CD4-positive, alpha-beta memory T cell (primary cell): ENCODE measurements around the gene NOTCH2. TPM values are rescaled to one million over a fixed set of nuclear protein-coding genes. Genes with fewer than 3 reads are reported as not detected.

ENCODE experiments used
- CTCF ChIA-PET: fragments of 350-600 bp; sonication (Branson Sonifier 250); formaldehyde crosslinking; loops from one replicate; lab custom pipeline; 2021; ENCODE audit warnings: inconsistent platforms; ENCODE audit not compliant: partially characterized antibody; lab: Charles Lee
- POLR2A ChIA-PET: fragments of 350-600 bp; sonication (Branson Sonifier 250); formaldehyde crosslinking; loops from one replicate; lab custom pipeline; 2021; ENCODE audit not compliant: partially characterized antibody; lab: Charles Lee
- DNase-seq, 5 donors: peaks; one replicate each; pipeline versions ENCODE4 v3.0.0 to v3.0.0-alpha.2; 2020 to 2022; ENCODE audit warnings: mixed read lengths in 1 of 5
- H3K27ac ChIP-seq: one replicate; pipeline ENCODE4 v1.7.0; 2013; ENCODE audit warnings: low read depth, low read length
- H3K27me3 ChIP-seq: 2 replicates; pipeline ENCODE4 v1.7.0; 2013; ENCODE audit warnings: mild to moderate bottlenecking, low read length, moderate library complexity; ENCODE audit not compliant: insufficient read depth
- H3K36me3 ChIP-seq: 2 replicates; pipeline ENCODE4 v1.7.0; 2013; ENCODE audit warnings: mild to moderate bottlenecking, low read length, moderate library complexity; ENCODE audit not compliant: insufficient read depth
- H3K4me1 ChIP-seq: 2 replicates; pipeline ENCODE4 v1.7.0; 2013; ENCODE audit warnings: mild to moderate bottlenecking, low read length, moderate library complexity; ENCODE audit not compliant: insufficient read depth
- H3K4me3 ChIP-seq, 2 donors: one replicate each; pipeline ENCODE4 v1.7.0; 2013; ENCODE audit warnings: low read length in 2 of 2, mild to moderate bottlenecking in 1 of 2
- H3K9me3 ChIP-seq, 2 donors: one replicate each; pipeline ENCODE4 v1.7.0; 2013; ENCODE audit warnings: low read length in 2 of 2, control low read depth in 1 of 2; ENCODE audit not compliant: control insufficient read depth in 1 of 2
- H3K27ac Mint-ChIP-seq, 7 donors: one replicate each; pipeline ENCODE4 v1.8.0; 2020 to 2021; ENCODE audit warnings: mixed read lengths in 7 of 7, mild to moderate bottlenecking in 6 of 7, inconsistent platforms in 3 of 7, moderate library complexity in 3 of 7
- H3K27me3 Mint-ChIP-seq, 2 donors: one replicate each; pipeline ENCODE4 v1.8.0; 2020 to 2021; ENCODE audit warnings: mixed read lengths in 2 of 2
- H3K36me3 Mint-ChIP-seq, 2 donors: one replicate each; pipeline ENCODE4 v1.8.0; 2020 to 2021; ENCODE audit warnings: mixed read lengths in 2 of 2, inconsistent platforms in 1 of 2, mild to moderate bottlenecking in 1 of 2
- H3K4me1 Mint-ChIP-seq, 4 donors: one replicate each; pipeline ENCODE4 v1.8.0; 2020 to 2021; ENCODE audit warnings: mixed read lengths in 4 of 4, mild to moderate bottlenecking in 1 of 4
- H3K4me3 Mint-ChIP-seq, 8 donors: one replicate each; pipeline ENCODE4 v1.8.0; 2020 to 2021; ENCODE audit warnings: mixed read lengths in 8 of 8, mild to moderate bottlenecking in 7 of 8, moderate library complexity in 6 of 8, inconsistent platforms in 3 of 8
- H3K9me3 Mint-ChIP-seq, 8 donors: one replicate each; pipeline ENCODE4 v1.8.0; 2020 to 2021; ENCODE audit warnings: mixed read lengths in 8 of 8, mild to moderate bottlenecking in 5 of 8, inconsistent platforms in 3 of 8, moderate library complexity in 1 of 8
- intact Hi-C: fragments of 100-400 bp; cut with micrococcal nuclease; formaldehyde crosslinking; loops from one replicate; pipeline ENCODE4 v1.15.1; 2023
- polyA plus RNA-seq, 2 donors: library from polyadenylated mRNA; unstranded; fragments of 300-500 nt; fragmentation: Illumina TruSeq; gene quantifications; one replicate each; pipeline ENCODE4 v1.2.3, GENCODE V29; 2021
- total RNA-seq, 2 experiments: library from RNA; stranded (reverse); gene quantifications; one replicate each; pipeline ENCODE4 v1.2.3, GENCODE V29; 2021

Gene NOTCH2
- total and polyA plus RNA-seq, 4 experiments from 2014 or later: 11.1 to 61.3 (median 43.3) TPM

- Mint-ChIP-seq H3K27me3 (no peaks in the 10 kb centered on the region), H3K9me3 (peaks cover 0 to 1% (median 0%) of the 10 kb centered on the region in 8 donors), H3K27ac (no peak overlapping the region), H3K4me1 (no peaks in the 10 kb centered on the region), H3K36me3 (peaks cover 69 to 86% of the 10 kb centered on the region in 2 donors), H3K4me3 (no peak overlapping the region)
- Histone ChIP-seq H3K9me3 (no peaks in the 10 kb centered on the region), H3K27ac (no peak overlapping the region), H3K27me3 (no peaks in the 10 kb centered on the region), H3K4me3 (no peak overlapping the region), H3K36me3 (peaks cover 64% of the 10 kb centered on the region), H3K4me1 (no peaks in the 10 kb centered on the region)
- intact Hi-C loops: no loop called here
- CTCF ChIA-PET: interaction anchor here (1.0 kb wide), 1 partner anchor 8 kb away, joined by 3 read pairs; no protein-coding TSS in a partner anchor
- no peak for DNase-seq
- POLR2A ChIA-PET: no interaction called here
Observed at GRCh38 chr1:119926553-119926952, 142.9 kb downstream of the NOTCH2 start.

DNA sequence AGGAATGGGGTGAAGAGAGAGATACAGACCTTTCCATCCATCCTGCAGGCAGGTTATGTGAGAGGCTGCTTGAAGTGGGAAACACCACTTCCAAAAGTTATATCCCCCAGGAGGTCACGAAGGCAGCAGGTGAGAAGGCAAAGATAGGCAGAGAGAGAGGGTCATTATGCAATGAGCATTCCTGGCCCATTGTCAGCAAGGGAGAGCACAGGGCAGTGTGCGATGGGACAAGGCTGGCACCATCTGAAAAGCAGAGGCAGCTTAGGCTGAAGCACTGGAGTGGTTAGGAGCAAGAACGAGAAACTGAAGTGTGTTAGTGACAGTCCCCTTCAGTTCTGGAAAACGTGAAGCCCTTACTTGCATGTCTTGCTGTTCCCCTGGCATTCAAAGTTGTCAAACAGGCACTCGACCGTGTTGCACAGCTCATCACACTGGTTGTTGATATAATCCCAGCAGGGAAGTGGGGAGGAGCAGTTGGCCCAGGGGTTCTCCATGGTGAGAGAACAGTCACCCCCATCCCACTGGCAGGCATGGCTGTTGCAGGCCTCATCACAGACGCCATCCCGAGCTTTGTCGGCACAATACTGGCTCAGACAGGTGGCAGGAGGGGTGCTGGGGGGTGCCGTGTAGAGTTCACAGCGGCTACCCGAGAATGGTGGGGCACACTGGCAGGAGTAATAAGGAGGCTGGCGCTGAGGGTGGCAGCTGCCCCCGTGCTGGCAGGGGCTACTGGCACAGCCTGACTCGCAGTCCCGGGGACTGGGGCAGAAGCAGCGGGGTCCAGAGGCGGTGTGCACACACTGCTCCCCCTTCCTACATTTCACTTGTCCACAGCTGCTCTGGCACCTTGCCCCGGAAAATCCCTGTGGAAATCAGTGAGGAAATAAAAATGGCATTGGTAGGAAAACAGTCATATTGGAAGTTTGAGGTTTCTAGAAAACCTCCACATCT is 144.2 kb downstream of the NOTCH2 start:
- Mint-ChIP-seq H3K27me3 (no peaks in the 10 kb centered on the region), H3K36me3 (peaks cover 81 to 92% of the 10 kb centered on the region in 2 donors), H3K27ac (peak overlapping the region in 3 of 7 donors; percentile 6 to 87 (median 53)), H3K4me1 (no peaks in the 10 kb centered on the region), H3K9me3 (peaks cover 0 to 1% (median 0%) of the 10 kb centered on the region in 8 donors), H3K4me3 (peak overlapping the region in 1 of 8 donors; percentile 18)
- Histone ChIP-seq H3K9me3 (no peaks in the 10 kb centered on the region), H3K27ac (no peak overlapping the region), H3K36me3 (peaks cover 64% of the 10 kb centered on the region), H3K4me3 (no peak overlapping the region), H3K27me3 (no peaks in the 10 kb centered on the region), H3K4me1 (no peaks in the 10 kb centered on the region)
- no peak for DNase-seq
- intact Hi-C loops: no loop called here
- ChIA-PET POLR2A (no interaction called here), CTCF (no interaction called here)

DNA sequence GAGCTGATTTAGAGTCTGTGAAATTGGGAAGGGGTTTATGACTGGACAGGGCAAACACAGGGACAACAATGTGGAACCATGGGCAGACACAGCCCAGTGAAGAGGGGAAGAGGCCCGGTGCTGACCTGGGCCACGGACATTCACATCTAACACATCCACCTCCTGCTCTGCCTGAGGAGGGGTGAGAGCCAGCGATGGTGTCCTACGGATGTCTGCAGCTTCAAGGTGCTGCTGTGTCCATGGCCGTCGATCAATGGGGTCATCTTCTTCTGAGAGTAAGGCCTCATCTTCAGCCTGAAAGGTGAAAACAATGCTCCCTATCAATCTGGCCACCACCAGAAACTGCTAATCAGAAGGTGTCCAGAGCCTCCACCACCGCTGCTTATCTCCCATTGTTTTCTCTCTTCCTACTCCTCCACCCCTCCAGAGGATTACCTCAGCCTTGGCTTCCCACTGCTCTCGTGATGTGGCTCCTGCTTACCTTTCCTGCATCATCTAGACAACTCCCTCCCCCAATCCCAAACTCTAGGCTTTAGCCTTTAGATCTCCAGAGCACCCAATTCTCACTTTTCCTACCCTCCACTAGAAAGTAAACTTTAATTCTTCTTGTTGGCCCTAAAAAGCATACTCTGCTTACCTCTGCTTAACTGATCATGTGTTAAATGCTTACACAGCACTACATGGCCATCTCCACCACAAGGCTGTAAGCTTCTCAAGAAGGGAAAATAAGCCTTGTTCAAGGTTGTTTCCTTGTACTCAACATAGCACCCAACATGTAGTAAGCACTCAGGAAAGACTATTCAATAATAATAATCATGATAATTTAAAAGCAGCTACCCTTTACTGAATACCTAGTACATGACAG is 149.1 kb downstream of the NOTCH2 start:
- Histone ChIP-seq H3K4me1 (no peaks in the 10 kb centered on the region), H3K9me3 (no peaks in the 10 kb centered on the region), H3K4me3 (no peak overlapping the region), H3K27me3 (no peaks in the 10 kb centered on the region), H3K27ac (no peak overlapping the region), H3K36me3 (peaks cover 66% of the 10 kb centered on the region)
- no peaks in the 10 kb centered on the region for H3K4me1 Mint-ChIP-seq
- peaks cover 89 to 99% of the 10 kb centered on the region in 2 donors for H3K36me3 Mint-ChIP-seq
- H3K27ac Mint-ChIP-seq: peak overlapping the region in 2 of 7 donors; percentile 36 to 48
- intact Hi-C loops: no loop called here
- POLR2A ChIA-PET: no interaction called here
- H3K9me3 Mint-ChIP-seq: peaks cover 0 to 3% (median 0%) of the 10 kb centered on the region in 8 donors
- H3K27me3 Mint-ChIP-seq: no peaks in the 10 kb centered on the region
- DNase-seq: no peak
- CTCF ChIA-PET: interaction anchor here (0.7 to 1.4 kb wide), 2 partner anchors 34 to 50 kb away, joined by 3 read pairs; no protein-coding TSS in a partner anchor
- H3K4me3 Mint-ChIP-seq: no peak overlapping the region

DNA sequence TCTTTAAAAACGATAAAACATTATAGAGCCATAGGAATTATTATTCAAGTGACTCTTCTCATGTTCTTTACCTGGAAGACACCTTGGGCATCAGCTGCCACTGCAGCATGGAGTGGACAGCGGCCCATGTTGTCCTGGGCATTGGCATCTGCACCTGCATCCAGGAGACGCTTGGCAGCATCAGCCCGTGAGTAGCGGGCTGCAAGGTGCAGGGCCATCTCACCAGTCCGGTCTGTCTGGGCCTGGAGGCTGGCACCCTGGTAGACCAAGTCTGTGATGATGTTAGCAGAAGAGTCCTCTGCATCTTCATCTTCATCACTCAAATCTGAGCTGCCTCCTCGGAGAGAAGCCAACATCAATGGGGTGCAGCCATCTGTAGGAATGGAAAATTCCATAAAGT is 150.2 kb downstream of the NOTCH2 start:
- Histone ChIP-seq H3K27ac (no peak overlapping the region), H3K4me3 (no peak overlapping the region), H3K9me3 (no peaks in the 10 kb centered on the region), H3K4me1 (no peaks in the 10 kb centered on the region), H3K27me3 (no peaks in the 10 kb centered on the region), H3K36me3 (peaks cover 57% of the 10 kb centered on the region)
- no peaks in the 10 kb centered on the region for H3K4me1 Mint-ChIP-seq
- POLR2A ChIA-PET: no interaction called here
- H3K27me3 Mint-ChIP-seq: no peaks in the 10 kb centered on the region
- no peak overlapping the region for H3K27ac Mint-ChIP-seq
- CTCF ChIA-PET: interaction anchor here (1.4 kb wide), 1 partner anchor 33 kb away, joined by 3 read pairs; no protein-coding TSS in a partner anchor
- intact Hi-C loops: no loop called here
- no peak overlapping the region for H3K4me3 Mint-ChIP-seq
- DNase-seq: no peak
- H3K9me3 Mint-ChIP-seq: peaks cover 0 to 1% (median 0%) of the 10 kb centered on the region in 8 donors
- peaks cover 89 to 99% of the 10 kb centered on the region in 2 donors for H3K36me3 Mint-ChIP-seq

DNA sequence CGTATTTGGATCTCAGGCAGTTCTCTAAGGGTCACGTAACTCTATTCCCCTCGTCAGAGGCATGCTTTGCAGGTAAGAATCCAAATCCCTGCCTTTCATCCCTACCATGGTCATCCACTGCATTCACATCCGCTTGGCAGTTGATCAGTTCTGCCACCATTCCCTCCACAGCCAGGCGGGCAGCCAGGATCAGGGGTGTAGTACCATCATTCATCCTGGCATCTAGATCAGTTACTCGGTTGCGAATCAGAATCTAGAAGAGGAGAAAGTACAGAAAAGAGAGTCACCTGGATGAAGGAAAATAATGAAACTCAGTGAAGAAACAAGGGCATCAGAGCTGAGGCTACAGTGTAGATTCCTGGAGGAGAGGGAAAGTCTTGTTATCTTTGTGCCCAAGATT is 151.2 kb downstream of the NOTCH2 start:
- H3K27me3 Mint-ChIP-seq: no peaks in the 10 kb centered on the region
- Histone ChIP-seq H3K4me1 (no peaks in the 10 kb centered on the region), H3K27ac (no peak overlapping the region), H3K9me3 (no peaks in the 10 kb centered on the region), H3K36me3 (peaks cover 49% of the 10 kb centered on the region), H3K27me3 (no peaks in the 10 kb centered on the region), H3K4me3 (no peak overlapping the region)
- POLR2A ChIA-PET: no interaction called here
- DNase-seq: no peak
- no peaks in the 10 kb centered on the region for H3K4me1 Mint-ChIP-seq
- peak overlapping the region in 1 of 7 donors; percentile 11 for H3K27ac Mint-ChIP-seq
- H3K4me3 Mint-ChIP-seq: no peak overlapping the region
- CTCF ChIA-PET: interaction anchor here (1.0 kb wide), 1 partner anchor 8 kb away, joined by 3 read pairs; no protein-coding TSS in a partner anchor
- intact Hi-C loops: no loop called here
- H3K36me3 Mint-ChIP-seq: peaks cover 90 to 98% of the 10 kb centered on the region in 2 donors
- H3K9me3 Mint-ChIP-seq: peaks cover 0 to 1% (median 0%) of the 10 kb centered on the region in 8 donors

- H3K9me3 Mint-ChIP-seq: peaks cover 0 to 1% (median 0%) of the 10 kb centered on the region in 8 donors
- intact Hi-C loops: no loop called here
- H3K4me3 Mint-ChIP-seq: no peak overlapping the region
- H3K27ac Mint-ChIP-seq: peak overlapping the region in 1 of 7 donors; percentile 31
- no peak for DNase-seq
- H3K4me1 Mint-ChIP-seq: no peaks in the 10 kb centered on the region
- H3K4me1 ChIP-seq: no peaks in the 10 kb centered on the region
- POLR2A ChIA-PET: no interaction called here
- H3K4me3 ChIP-seq: no peak overlapping the region
- H3K27me3 Mint-ChIP-seq: no peaks in the 10 kb centered on the region
- no peak overlapping the region for H3K27ac ChIP-seq
- H3K27me3 ChIP-seq: no peaks in the 10 kb centered on the region
- peaks cover 43% of the 10 kb centered on the region for H3K36me3 ChIP-seq
- H3K9me3 ChIP-seq: no peaks in the 10 kb centered on the region
- peaks cover 90 to 98% of the 10 kb centered on the region in 2 donors for H3K36me3 Mint-ChIP-seq
- CTCF ChIA-PET: interaction anchor here (1.0 kb wide), 1 partner anchor 9 kb away, joined by 3 read pairs; no protein-coding TSS in a partner anchor
Observed at GRCh38 chr1:119917304-119918055, 152.0 kb downstream of the NOTCH2 start.
